DMS79 (cell line): ENCODE results near the gene GNGT2.
"Not testable (repeated sequence)": the region's sequence is repeated elsewhere in the genome, so short reads cannot be mapped to it uniquely, and the experiment has no call there.

Experiments used
- DNase-seq: peaks from one replicate; lab custom pipeline; 2025; lab: John Stamatoyannopoulos, UW

The GNGT2 gene

GRCh38 chr17:49203796-49204195, 6.6 kb downstream of the GNGT2 start:
- DNase-seq: no peak

DNA sequence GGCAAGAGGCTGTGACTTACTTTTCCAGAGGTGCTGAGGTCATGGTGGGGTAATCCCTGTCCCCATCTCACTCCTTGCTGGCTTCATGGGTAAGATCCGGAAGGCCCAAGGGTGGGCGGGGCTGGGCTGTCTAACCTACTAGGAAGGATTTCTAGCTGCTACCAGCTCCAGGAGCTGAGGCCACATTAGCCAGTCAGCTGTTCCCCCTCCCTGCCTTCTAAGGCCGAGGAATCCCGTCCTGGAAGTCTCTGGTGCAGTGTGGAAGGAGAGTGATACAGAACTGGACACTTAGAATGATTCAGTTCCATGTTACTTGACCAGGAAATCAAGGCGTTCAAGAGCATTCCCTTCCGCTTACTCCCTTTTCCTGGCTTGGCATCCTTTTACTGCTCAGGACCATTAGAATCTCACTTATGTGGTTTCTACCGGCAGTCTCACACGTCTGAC, 8.9 kb downstream of the GNGT2 start:
- no peak for DNase-seq

DNA sequence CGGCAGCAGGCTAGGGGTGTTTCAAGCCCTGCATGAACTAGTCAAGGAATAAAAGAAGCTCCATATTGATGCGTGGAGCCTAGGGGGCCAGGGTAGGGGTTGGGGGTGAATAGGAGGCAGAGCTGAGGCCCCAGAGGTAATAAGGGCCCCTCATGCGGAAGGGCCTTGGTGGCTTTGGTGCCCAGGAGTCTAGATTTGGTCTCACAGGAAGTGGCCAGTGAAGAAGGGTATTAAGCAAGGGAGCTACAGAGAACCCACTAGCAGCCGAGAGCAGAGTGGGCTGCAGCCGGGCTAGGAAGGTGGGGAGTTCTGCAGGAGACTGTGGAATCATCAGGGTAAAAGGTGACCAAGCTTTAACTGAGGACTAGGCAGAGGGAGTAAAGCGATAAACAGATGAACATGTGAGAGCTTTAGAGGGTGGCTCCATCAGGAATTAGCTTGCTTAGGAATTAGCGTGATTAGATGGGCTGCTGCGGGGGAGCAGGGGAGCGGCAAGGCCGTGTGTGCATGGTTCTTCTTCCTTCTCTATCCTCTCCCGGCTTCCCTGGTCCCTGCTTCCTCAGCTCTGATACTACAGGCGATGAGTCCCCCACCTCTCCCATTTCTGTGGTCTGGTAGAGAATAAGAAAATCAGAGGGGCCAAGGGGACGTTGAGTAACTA, 9.8 kb downstream of the GNGT2 start:
- no peak for DNase-seq

GRCh38 chr17:49198211-49198610, 12.2 kb downstream of the GNGT2 start:
- DNase-seq: no peak

DNA sequence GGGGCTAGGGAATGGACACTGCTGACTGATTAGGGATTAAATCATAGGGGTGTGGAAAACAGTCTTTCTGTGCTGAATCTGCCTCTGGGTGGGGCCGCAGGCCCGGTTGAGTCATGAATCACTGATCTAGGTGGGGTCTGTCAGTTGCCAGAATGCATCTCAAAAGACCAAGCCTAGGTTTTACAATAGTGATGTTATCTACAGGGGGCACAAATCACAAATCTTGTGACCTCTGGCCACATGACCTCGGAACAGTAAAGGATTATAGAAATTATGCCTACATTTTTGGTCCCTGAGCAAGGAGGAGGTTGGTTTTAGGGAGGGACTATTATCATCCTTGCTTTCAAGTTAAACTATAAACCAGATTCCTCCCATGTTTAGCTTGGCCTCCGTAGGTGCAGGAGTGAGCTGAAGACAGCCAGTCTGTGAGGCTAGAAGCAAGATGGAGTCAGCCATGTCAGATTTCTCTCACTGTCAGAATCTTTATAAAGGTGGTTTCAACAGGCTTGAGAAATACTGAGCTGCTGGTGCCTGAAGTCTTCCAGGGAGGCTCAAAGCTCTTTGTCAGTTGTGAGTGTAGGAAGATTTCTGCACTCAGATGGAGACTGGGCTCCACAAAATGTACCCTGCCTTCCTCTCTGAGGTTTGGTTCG, 12.9 kb downstream of the GNGT2 start:
- no peak for DNase-seq

DNA sequence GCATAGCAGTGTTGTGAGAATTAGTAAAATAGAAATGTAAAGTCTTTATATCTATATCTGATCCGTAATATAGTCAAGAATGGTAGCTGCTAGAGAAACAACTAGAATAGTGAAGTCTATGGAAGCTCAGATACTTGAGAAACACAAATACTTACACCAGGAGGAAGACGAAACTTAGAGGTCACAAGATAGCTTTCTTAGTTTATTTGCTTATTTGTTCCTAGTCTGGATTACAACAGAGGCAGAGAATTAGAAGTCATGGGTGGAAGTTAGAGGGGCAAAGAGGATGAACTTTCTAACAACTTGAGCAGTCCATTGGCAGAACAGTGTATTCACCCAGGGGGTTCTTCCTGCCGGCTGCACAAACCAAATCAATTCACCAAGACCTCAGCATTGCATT, 13.9 kb downstream of the GNGT2 start:
- DNase-seq: no peak

DNA sequence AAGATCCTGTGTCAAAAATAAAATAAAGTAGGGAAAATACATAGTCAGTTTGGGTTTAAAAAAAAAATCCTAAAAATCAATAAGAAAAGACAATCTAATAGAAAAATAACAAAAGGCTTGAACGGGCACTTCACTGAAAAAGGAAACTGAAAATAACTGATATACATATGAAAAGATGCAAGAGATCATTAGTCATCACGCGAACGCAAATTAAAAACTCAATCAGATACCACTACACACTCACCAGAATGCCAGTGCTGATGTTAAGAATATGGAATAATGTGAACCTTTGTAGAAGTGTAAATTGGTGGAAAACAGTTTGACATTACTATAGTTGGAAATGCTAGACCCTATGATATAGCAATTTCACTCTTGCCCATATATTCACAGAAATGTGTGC, 14.6 kb downstream of the GNGT2 start:
- DNase-seq: no peak

GRCh38 chr17:49194297-49194607, 16.1 kb downstream of the GNGT2 start:
- no peak for DNase-seq

DNA sequence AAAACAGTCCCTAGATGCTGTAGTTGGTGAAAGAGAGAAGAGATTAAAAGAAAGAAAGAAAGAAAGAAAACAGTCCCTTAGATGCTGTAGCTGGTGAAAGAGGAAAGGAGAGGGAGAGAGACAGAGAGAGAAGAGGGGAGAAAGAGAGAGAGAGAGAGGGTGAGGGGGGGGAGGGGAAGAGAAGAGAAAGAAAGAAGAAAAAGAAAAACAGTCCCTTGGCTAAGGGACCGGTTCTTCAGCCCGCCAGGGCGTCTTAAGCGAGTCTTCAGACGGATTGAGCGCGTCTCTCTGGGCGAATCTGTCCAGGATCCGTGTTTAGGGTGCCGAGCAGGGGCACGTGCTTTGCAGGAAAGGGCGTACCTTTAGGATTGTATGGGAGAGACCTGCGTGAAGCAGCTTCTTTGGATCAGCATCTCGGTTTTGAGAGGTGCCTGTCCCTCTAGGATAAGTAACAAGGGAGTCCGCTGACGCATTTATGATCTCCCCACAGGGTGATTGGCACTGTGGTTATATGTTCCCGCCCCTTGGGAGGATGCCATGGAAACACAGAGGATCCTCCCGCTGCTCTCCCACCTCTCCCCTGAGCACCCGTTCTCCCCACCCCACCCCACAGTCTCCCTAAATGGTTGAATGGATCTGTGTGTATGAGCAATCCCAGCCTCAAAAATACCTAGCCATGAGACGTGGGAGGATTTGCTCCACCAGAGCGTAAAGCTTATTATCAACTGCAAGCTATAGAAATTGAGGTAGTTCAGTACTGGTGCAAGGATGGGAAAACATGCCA, 16.7 kb downstream of the GNGT2 start:
- DNase-seq: no peak

- peak; percentile 93 for DNase-seq
Observed at GRCh38 chr17:49191917-49192741, 18.2 kb downstream of the GNGT2 start.

- no peak for DNase-seq
Observed at GRCh38 chr17:49191409-49191916, 18.9 kb downstream of the GNGT2 start.

DNA sequence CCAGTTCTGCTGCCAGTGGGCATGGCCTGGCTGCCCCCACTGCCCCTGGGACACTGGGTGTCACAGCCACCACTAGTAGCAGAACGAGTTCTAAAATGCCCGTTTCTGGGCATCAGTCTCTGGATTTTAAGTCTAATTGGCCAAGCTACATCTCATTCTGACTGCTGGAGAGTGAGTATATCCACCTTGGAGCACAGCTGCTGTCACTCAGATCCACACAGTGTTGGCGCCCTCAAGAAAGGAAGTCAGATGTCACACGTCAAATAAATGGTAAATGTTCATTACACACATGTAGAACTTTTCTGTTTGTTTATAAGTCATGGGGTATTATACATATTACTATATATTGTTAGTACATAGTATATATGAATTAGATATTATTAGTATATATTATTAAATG, 19.4 kb downstream of the GNGT2 start:
- DNase-seq: no peak

- DNase-seq: no peak
Observed at GRCh38 chr17:49187301-49187700, 23.1 kb downstream of the GNGT2 start.

DNA sequence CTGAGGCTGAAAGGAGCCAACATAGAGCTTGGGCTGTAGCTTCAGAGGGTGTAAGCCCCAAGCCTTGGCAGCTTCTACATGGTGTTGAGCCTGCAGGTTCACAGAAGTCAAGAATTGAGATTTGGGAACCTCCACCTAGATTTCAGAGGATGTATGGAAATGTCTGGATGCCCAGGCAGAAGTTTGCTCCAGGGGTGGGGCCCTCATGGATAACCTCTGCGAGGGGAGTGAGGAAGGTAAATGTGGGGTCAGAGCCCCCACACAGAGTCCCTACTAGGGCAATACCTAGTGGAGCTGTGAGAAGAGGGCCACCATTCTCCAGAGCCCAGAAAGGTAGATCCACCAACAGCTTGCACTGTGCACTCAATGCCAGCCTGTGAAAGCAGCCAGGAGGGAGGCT, 25.0 kb downstream of the GNGT2 start:
- not testable (repeated sequence) for DNase-seq

GRCh38 chr17:49184522-49184921, 25.9 kb downstream of the GNGT2 start:
- not testable (repeated sequence) for DNase-seq

DNA sequence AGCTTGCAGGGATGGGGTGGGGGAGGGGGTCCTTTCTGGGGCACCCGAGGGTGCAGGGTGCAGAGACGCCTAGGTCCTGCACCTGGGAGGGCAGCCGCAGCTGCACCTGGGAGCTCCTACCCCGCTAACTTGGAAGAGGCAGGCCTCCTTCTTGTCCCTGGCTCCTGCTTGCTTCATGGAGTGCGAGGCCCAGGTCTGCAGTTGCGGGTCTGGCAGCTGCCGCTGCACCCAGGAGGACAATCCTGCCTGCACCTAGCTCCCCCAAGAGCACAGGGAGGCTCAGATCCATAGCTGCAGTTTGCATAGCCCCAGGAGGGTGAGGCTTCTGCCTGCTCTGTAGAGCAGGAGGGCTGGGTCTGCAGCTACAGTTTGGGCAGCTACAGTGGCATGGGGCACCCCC, 26.6 kb downstream of the GNGT2 start:
- no peak for DNase-seq

- DNase-seq: no peak
Observed at GRCh38 chr17:49183341-49183740, 27.0 kb downstream of the GNGT2 start.

DNA sequence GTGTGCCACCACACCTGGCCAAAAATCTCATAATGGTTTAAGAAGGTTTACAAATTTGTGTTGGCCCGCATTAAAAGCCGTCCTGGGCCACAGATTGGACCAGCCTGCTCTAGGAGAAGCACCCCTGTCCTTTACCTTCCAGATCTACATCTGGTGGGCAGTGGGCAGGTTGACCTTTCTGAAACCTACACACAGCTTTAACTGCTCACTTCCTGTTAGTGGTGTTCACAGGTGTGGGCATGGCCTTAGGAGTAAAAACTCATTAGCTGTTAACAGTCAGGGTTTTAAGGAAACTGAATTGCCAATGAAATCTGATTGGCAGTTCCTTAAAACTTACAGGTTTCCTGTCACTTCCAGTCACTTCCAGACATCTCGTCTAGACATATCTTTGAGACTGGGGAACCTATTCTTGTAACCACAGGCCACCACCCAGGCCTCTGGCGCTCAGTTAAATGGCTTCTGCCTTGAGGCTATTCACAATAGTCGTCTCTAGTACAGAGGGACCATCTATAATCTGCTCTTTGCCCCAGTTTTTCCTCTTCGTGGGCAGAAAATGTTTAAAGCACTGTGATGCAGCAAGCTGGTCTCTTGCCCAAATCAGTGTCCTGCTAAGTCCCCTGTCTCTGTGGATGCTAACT, 29.3 kb downstream of the GNGT2 start:
- no peak for DNase-seq

- DNase-seq: no peak
Observed at GRCh38 chr17:49180303-49180702, 30.1 kb downstream of the GNGT2 start.

DNA sequence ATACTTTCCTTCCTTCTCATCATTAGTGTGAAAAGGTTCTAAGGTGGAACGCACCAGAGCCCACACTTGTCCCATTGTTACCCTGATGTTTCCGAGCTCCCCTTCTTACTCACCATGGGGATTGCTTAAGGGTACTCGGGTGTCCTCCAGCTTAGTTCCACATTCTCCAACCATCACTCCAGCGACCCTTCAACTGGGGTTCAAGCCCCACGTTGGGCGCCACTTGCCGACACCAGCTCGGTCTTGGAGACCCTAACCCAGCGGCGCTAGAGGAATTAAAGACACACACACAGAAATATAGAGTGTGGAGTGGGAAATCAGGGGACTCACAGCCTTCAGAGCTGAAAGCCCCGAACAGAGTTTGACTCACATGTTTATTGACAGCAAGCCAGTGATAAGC, 34.4 kb downstream of the GNGT2 start:
- DNase-seq: not testable (repeated sequence)

DNA sequence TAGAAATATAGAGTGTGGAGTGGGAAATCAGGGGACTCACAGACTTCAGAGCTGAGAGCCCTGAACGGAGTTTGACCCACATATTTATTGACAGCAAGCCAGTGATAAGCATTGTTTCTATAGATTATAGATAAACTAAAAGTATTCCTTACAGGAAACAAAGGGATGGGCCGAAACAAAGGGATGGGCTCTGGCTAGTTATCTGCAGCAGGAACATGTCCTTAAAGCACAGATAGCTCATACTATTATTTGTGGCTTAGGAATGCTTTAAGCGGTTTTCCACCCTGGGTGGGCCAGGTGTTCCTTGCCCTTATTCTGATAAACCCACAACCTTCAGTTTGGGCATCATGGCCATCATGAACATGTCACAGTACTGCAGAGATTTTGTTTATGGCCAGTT, 39.7 kb downstream of the GNGT2 start:
- DNase-seq: not testable (repeated sequence)

DNA sequence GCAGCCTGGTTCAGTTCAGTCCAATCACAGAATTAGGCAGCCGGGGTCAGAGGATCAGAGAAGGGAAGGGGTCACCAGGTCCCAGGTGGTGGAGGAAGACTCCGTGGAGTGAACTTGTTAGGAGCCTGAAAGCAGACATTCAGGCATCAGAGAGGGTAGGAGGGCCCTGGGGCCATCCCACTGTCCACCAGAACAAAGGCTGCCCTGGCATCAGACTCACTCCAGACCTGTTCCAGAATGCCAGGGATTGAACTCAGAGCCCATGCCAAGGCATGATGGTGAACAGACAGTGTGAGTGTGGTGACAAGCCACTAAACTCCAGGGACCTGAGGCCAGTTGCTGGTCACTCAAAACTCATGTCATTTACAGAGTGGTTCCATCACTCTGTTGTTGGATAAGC, 40.2 kb downstream of the GNGT2 start:
- DNase-seq: no peak
